Measurements from ENCODE around the gene GAS2L2.

GRCh38 chr17:35744830-35745229 is 8.2 kb downstream of the GAS2L2 start:
- TF ChIP-seq, protein P1, sequence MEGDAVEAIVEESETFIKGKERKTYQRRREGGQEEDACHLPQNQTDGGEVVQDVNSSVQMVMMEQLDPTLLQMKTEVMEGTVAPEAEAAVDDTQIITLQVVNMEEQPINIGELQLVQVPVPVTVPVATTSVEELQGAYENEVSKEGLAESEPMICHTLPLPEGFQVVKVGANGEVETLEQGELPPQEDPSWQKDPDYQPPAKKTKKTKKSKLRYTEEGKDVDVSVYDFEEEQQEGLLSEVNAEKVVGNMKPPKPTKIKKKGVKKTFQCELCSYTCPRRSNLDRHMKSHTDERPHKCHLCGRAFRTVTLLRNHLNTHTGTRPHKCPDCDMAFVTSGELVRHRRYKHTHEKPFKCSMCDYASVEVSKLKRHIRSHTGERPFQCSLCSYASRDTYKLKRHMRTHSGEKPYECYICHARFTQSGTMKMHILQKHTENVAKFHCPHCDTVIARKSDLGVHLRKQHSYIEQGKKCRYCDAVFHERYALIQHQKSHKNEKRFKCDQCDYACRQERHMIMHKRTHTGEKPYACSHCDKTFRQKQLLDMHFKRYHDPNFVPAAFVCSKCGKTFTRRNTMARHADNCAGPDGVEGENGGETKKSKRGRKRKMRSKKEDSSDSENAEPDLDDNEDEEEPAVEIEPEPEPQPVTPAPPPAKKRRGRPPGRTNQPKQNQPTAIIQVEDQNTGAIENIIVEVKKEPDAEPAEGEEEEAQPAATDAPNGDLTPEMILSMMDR (IDR thresholded peaks at IDR 0.05): no peak
- TF ChIP-seq, protein P2, sequence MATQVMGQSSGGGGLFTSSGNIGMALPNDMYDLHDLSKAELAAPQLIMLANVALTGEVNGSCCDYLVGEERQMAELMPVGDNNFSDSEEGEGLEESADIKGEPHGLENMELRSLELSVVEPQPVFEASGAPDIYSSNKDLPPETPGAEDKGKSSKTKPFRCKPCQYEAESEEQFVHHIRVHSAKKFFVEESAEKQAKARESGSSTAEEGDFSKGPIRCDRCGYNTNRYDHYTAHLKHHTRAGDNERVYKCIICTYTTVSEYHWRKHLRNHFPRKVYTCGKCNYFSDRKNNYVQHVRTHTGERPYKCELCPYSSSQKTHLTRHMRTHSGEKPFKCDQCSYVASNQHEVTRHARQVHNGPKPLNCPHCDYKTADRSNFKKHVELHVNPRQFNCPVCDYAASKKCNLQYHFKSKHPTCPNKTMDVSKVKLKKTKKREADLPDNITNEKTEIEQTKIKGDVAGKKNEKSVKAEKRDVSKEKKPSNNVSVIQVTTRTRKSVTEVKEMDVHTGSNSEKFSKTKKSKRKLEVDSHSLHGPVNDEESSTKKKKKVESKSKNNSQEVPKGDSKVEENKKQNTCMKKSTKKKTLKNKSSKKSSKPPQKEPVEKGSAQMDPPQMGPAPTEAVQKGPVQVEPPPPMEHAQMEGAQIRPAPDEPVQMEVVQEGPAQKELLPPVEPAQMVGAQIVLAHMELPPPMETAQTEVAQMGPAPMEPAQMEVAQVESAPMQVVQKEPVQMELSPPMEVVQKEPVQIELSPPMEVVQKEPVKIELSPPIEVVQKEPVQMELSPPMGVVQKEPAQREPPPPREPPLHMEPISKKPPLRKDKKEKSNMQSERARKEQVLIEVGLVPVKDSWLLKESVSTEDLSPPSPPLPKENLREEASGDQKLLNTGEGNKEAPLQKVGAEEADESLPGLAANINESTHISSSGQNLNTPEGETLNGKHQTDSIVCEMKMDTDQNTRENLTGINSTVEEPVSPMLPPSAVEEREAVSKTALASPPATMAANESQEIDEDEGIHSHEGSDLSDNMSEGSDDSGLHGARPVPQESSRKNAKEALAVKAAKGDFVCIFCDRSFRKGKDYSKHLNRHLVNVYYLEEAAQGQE (IDR thresholded peaks at IDR 0.05; ENCODE audit: insufficient read depth in 1 of 2, low read depth in 2 of 2, low read length in 1 of 2): no peak
- TF ChIP-seq TCF7L2 (IDR thresholded peaks at IDR 0.05; ENCODE audit: low read depth, low read length) (no peak), POLR2AphosphoS5 (IDR thresholded peaks at IDR 0.05; ENCODE audit: low read depth, low read length) (no peak), SIN3A (IDR thresholded peaks at IDR 0.05; ENCODE audit: borderline replicate concordance, insufficient read depth, low read depth, low read length) (no peak)

Data from Panc1 (cell line).